SK-N-MC (cell line): ENCODE data around the gene MLLT3.
A peak's percentile ranks its signal among the peaks of the same experiment; 100 is the strongest.

Source experiments
- DNase-seq: peaks from one replicate; pipeline ENCODE4 v3.0.0-alpha.2; 2011; ENCODE audit warnings: low read depth, low spot score
- H3K27ac ChIP-seq: fragments of 200-600 bp; sonication (generic); 2 replicates; pipeline ENCODE4 v1.5.1; 2016; ENCODE audit warnings: mixed run types
- H3K36me3 ChIP-seq: fragments of 200-600 bp; sonication (generic); 2 replicates; pipeline ENCODE4 v1.6.1; 2017; ENCODE audit warnings: antibody characterized with exemption, low read length, mixed read lengths; ENCODE audit not compliant: insufficient read depth
- H3K4me3 ChIP-seq: fragments of 200-600 bp; sonication (generic); 2 replicates; pipeline ENCODE4 v1.5.1; 2016
- H3K9ac ChIP-seq: fragments of 200-600 bp; sonication (generic); 2 replicates; pipeline ENCODE4 v1.8.0; 2017; ENCODE audit warnings: mixed run types, mixed read lengths; ENCODE audit not compliant: insufficient read length
- H3K9me3 ChIP-seq: fragments of 200-600 bp; sonication (generic); 2 replicates; pipeline ENCODE4 v1.6.1; 2017; ENCODE audit warnings: low read depth, mild to moderate bottlenecking, antibody characterized with exemption, low read length, moderate library complexity, mixed read lengths
- EZH2 ChIP-seq: fragments of 200-600 bp; sonication (generic); IDR thresholded peaks from one replicate; pipeline ENCODE4 v1.6.1; 2017; ENCODE audit warnings: antibody characterized with exemption
- FOXP2 ChIP-seq: optimal IDR thresholded peaks from 2 replicates; pipeline ENCODE3; 2011; ENCODE audit warnings: mild to moderate bottlenecking, moderate library complexity; ENCODE audit not compliant: insufficient read depth; ENCODE audit errors: extremely low read length, control extremely low read depth
- POLR2AphosphoS5 ChIP-seq: IDR thresholded peaks from 2 replicates; pipeline ENCODE4 v1.6.1; 2012; ENCODE audit warnings: mild to moderate bottlenecking, low read depth, low read length, borderline replicate concordance

MLLT3 gene

GRCh38 chr9:20441711-20442423 is 180.4 kb downstream of the MLLT3 start:
- H3K27ac ChIP-seq: no peak overlapping the region

GRCh38 chr9:20441166-20441565 is 181.1 kb downstream of the MLLT3 start:
- no peak overlapping the region for H3K9ac ChIP-seq
- no peak overlapping the region for H3K27ac ChIP-seq
- H3K4me3 ChIP-seq: no peak overlapping the region
- TF ChIP-seq POLR2AphosphoS5: no peak
- TF ChIP-seq EZH2: no peak
- no peak for TF ChIP-seq FOXP2
- no peaks in the 10 kb centered on the region for H3K36me3 ChIP-seq
- no peaks in the 10 kb centered on the region for H3K9me3 ChIP-seq
- no peak for DNase-seq

More at GRCh38 chr9:20441711-20442423, 180.4 kb downstream of the MLLT3 start:
- Histone ChIP-seq H3K4me3 (no peak overlapping the region), H3K36me3 (no peaks in the 10 kb centered on the region), H3K9me3 (no peaks in the 10 kb centered on the region), H3K9ac (peak overlapping the region; percentile 12)
- no peak for TF ChIP-seq POLR2AphosphoS5
- TF ChIP-seq EZH2: no peak
- TF ChIP-seq FOXP2: no peak
- DNase-seq: peak; percentile 12

- TF ChIP-seq EZH2: no peak
- no peak for TF ChIP-seq POLR2AphosphoS5
- TF ChIP-seq FOXP2: no peak
- no peak overlapping the region for H3K9ac ChIP-seq
- DNase-seq: no peak
- H3K9me3 ChIP-seq: no peaks in the 10 kb centered on the region
- no peaks in the 10 kb centered on the region for H3K36me3 ChIP-seq
- H3K27ac ChIP-seq: no peak overlapping the region
- H3K4me3 ChIP-seq: no peak overlapping the region
Observed at GRCh38 chr9:20437476-20437875, 184.8 kb downstream of the MLLT3 start.

- Histone ChIP-seq H3K27ac (no peak overlapping the region), H3K36me3 (no peaks in the 10 kb centered on the region), H3K9ac (no peak overlapping the region), H3K9me3 (no peaks in the 10 kb centered on the region), H3K4me3 (no peak overlapping the region)
- TF ChIP-seq FOXP2 (no peak), POLR2AphosphoS5 (no peak), EZH2 (no peak)
- no peak for DNase-seq
Observed at GRCh38 chr9:20436476-20437195, 185.7 kb downstream of the MLLT3 start.

- no peak for DNase-seq
- Histone ChIP-seq H3K9ac (no peak overlapping the region), H3K4me3 (no peak overlapping the region), H3K36me3 (no peaks in the 10 kb centered on the region), H3K27ac (no peak overlapping the region), H3K9me3 (no peaks in the 10 kb centered on the region)
- no peak for TF ChIP-seq EZH2
- TF ChIP-seq FOXP2: no peak
- TF ChIP-seq POLR2AphosphoS5: no peak
Observed at GRCh38 chr9:20428976-20429375, 193.3 kb downstream of the MLLT3 start.

GRCh38 chr9:20427359-20427758 is 194.9 kb downstream of the MLLT3 start:
- Histone ChIP-seq H3K9me3 (no peaks in the 10 kb centered on the region), H3K4me3 (no peak overlapping the region), H3K27ac (no peak overlapping the region), H3K9ac (no peak overlapping the region), H3K36me3 (no peaks in the 10 kb centered on the region)
- TF ChIP-seq EZH2 (no peak), FOXP2 (no peak), POLR2AphosphoS5 (no peak)
- no peak for DNase-seq

- Histone ChIP-seq H3K4me3 (no peak overlapping the region), H3K9me3 (no peaks in the 10 kb centered on the region), H3K27ac (no peak overlapping the region), H3K9ac (no peak overlapping the region), H3K36me3 (no peaks in the 10 kb centered on the region)
- DNase-seq: no peak
- TF ChIP-seq EZH2 (no peak), POLR2AphosphoS5 (no peak), FOXP2 (no peak)
Observed at GRCh38 chr9:20426019-20426418, 196.3 kb downstream of the MLLT3 start.

GRCh38 chr9:20419533-20419932 is 202.8 kb downstream of the MLLT3 start:
- no peak for DNase-seq
- no peak overlapping the region for H3K4me3 ChIP-seq
- TF ChIP-seq POLR2AphosphoS5: no peak
- no peak for TF ChIP-seq EZH2
- TF ChIP-seq FOXP2: no peak
- peak overlapping the region; percentile 42; the same call in 1 of the 2 replicates for H3K27ac ChIP-seq
- no peak overlapping the region for H3K9ac ChIP-seq
- H3K36me3 ChIP-seq: no peaks in the 10 kb centered on the region
- no peaks in the 10 kb centered on the region for H3K9me3 ChIP-seq

GRCh38 chr9:20418485-20418884 is 203.8 kb downstream of the MLLT3 start:
- no peak overlapping the region for H3K27ac ChIP-seq
- no peaks in the 10 kb centered on the region for H3K9me3 ChIP-seq
- H3K4me3 ChIP-seq: no peak overlapping the region
- H3K36me3 ChIP-seq: peaks cover 6% of the 10 kb centered on the region
- no peak for TF ChIP-seq POLR2AphosphoS5
- TF ChIP-seq FOXP2: no peak
- TF ChIP-seq EZH2: no peak
- no peak overlapping the region for H3K9ac ChIP-seq
- DNase-seq: no peak
